Middle frontal gyrus (tissue), 1 donor: ENCODE results near the gene SERPINB10.

ENCODE experiments used
- DNase-seq: peaks from one replicate; pipeline ENCODE4 v3.0.0-alpha.2; 2015; ENCODE audit warnings: low spot score; ENCODE audit errors: extremely low spot score

SERPINB10 gene

GRCh38 chr18:63980896-63981460 is 73.2 kb downstream of the SERPINB10 start:
- DNase-seq: no peak

- DNase-seq: no peak
These were observed 74.0 kb downstream of the SERPINB10 start for GRCh38 chr18:63981719-63982118.

DNA sequence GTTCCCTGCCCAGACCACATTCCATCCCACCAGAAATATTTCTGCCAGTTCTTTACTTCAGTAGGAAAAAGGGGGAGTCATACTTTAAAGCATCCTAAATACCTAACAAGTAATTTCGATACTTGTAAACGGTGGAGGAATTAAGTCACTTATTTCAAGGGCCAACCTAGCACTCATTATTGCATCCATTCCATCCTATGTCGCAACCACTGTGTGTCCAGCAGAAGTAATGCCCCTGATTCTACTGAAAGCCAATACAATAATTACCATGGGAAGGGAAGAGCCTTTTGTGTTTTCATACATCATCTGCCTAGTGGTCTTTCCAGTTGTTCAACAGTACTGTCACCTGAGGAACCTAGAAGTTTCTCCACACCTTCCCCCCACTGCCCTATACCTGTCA is 74.6 kb downstream of the SERPINB10 start:
- DNase-seq: no peak
